Gastroesophageal sphincter (tissue), 3 donors: Measurements from ENCODE around the gene PTPRN2.

ENCODE experiments used
- EP300 ChIP-seq: sonication (generic); formaldehyde crosslinking; IDR thresholded peaks from one replicate; pipeline ENCODE4 v1.6.1; 2017; ENCODE audit warnings: antibody characterized with exemption, mild to moderate bottlenecking
- POLR2A ChIP-seq, 2 donors: fragments of 450-650 bp; IDR thresholded peaks; one replicate each; pipeline ENCODE4 v1.6.1; 2017; ENCODE audit warnings: antibody characterized with exemption in 2 of 2, mild to moderate bottlenecking in 2 of 2, moderate library complexity in 1 of 2
- TF ChIP-seq, protein P1 (sequence below), 4 experiments: fragments of 200-600 bp in 2 of 4; fragments of 450-650 bp in 2 of 4; sonication (generic) in 1 of 4; IDR thresholded peaks; one replicate each; pipeline ENCODE4 v1.5.1; 2017 to 2019; ENCODE audit warnings: antibody characterized with exemption in 4 of 4, mild to moderate bottlenecking in 2 of 4, moderate library complexity in 2 of 4

DNA sequence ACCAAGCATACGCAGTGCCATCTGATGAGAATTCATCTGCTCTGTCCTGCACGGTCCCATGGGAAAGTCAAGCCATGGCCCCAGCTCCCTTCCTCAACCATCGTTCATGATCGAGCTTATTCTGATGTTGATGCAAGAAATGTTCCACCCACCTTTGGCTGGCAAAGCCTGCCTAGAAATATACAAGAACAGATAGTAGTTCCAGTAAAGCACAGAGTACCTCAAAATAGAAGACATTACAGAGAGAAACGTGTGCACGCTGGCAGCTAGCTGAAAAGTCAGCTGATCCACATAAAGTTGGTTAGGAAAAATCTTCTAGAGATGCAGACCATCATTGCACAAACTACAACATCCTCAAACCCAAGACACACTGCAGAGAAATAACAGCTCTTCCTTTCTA, 127.0 kb downstream of the PTPRN2 start:
- no peak for TF ChIP-seq POLR2A (IDR thresholded peaks at IDR 0.05)
- TF ChIP-seq, protein P1, sequence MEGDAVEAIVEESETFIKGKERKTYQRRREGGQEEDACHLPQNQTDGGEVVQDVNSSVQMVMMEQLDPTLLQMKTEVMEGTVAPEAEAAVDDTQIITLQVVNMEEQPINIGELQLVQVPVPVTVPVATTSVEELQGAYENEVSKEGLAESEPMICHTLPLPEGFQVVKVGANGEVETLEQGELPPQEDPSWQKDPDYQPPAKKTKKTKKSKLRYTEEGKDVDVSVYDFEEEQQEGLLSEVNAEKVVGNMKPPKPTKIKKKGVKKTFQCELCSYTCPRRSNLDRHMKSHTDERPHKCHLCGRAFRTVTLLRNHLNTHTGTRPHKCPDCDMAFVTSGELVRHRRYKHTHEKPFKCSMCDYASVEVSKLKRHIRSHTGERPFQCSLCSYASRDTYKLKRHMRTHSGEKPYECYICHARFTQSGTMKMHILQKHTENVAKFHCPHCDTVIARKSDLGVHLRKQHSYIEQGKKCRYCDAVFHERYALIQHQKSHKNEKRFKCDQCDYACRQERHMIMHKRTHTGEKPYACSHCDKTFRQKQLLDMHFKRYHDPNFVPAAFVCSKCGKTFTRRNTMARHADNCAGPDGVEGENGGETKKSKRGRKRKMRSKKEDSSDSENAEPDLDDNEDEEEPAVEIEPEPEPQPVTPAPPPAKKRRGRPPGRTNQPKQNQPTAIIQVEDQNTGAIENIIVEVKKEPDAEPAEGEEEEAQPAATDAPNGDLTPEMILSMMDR (IDR thresholded peaks at IDR 0.05), result no peak
- TF ChIP-seq EP300, result no peak
